ENCODE results near the gene EML3. TPM values are rescaled to one million over a fixed set of nuclear protein-coding genes. Genes with fewer than 3 reads are reported as not detected.

Gene EML3
- total and polyA plus RNA-seq, 2 of the 13 experiments (the other 11 are each of a cell fraction or from before 2014, with no cell fraction given), result 10.6 to 12.3 TPM

GRCh38 chr11:62573006-62573591 is 39.5 kb downstream of the EML3 start (continued):
- TF ChIP-seq ZNF280D (CRISPR knock-in tag; IDR thresholded peaks at IDR 0.05), result no peak
- 0 out of 2 replicates have a peak, but pooled peaks have one; percentile 14 for TF ChIP-seq THAP7 (CRISPR knock-in tag; IDR thresholded peaks at IDR 0.05)
- TF ChIP-seq ZNF746 (CRISPR knock-in tag; IDR thresholded peaks at IDR 0.05), result no peak
- TF ChIP-seq THAP11 (CRISPR knock-in tag; IDR thresholded peaks at IDR 0.05), result no peak
- TF ChIP-seq GATAD2A (CRISPR knock-in tag; IDR thresholded peaks at IDR 0.05), result no peak
- no peak; the same call in 1 of the 2 replicates for TF ChIP-seq UBTF (CRISPR knock-in tag; IDR thresholded peaks at IDR 0.05)
- TF ChIP-seq ZNF704 (CRISPR knock-in tag; IDR thresholded peaks at IDR 0.05; ENCODE audit: borderline replicate concordance), result no peak
- TF ChIP-seq ZNF10 (CRISPR knock-in tag; IDR thresholded peaks at IDR 0.05; ENCODE audit: borderline replicate concordance, low read depth), result no peak
- TF ChIP-seq ZNF382 (CRISPR knock-in tag; IDR thresholded peaks at IDR 0.05; ENCODE audit: borderline replicate concordance), result no peak
- TF ChIP-seq ELF4 (CRISPR knock-in tag; IDR thresholded peaks at IDR 0.05; ENCODE audit: borderline replicate concordance), result no peak
- no peak for TF ChIP-seq ZNF263 (CRISPR knock-in tag; IDR thresholded peaks at IDR 0.05)
- TF ChIP-seq TRIM22 (IDR thresholded peaks at IDR 0.05), result no peak
- no peak for TF ChIP-seq KLF6 (CRISPR knock-in tag; IDR thresholded peaks at IDR 0.05)
- no peak for TF ChIP-seq ZNF430 (CRISPR knock-in tag; IDR thresholded peaks at IDR 0.05)
- no peak for TF ChIP-seq RARG (CRISPR knock-in tag; IDR thresholded peaks at IDR 0.05; ENCODE audit: low read depth)
- no peak for TF ChIP-seq SUZ12 (IDR thresholded peaks at IDR 0.05; ENCODE audit: low read depth, low read length)
- no peak for TF ChIP-seq SMAD9 (CRISPR knock-in tag; IDR thresholded peaks at IDR 0.05)
- no peak for TF ChIP-seq RORA (CRISPR knock-in tag; IDR thresholded peaks at IDR 0.05)
- no peak for TF ChIP-seq USF2 (IDR thresholded peaks at IDR 0.05; ENCODE audit: low read depth, low read length)
- no peak for TF ChIP-seq USF2 (CRISPR knock-in tag; IDR thresholded peaks at IDR 0.05; ENCODE audit: borderline replicate concordance)

Data from HepG2 (cell line).